Tibial nerve (tissue), 4 donors: ENCODE results near the gene LDB1.

Experiments
- CTCF ChIP-seq, 5 experiments: fragments of 200-600 bp in 3 of 5; fragments of 450-650 bp in 2 of 5; sonication (generic) in 3 of 5; IDR thresholded peaks; one replicate each; pipeline ENCODE4 v1.5.1; 2016 to 2019; ENCODE audit warnings: antibody characterized with exemption in 5 of 5, mild to moderate bottlenecking in 3 of 5, moderate library complexity in 2 of 5
- EP300 ChIP-seq, 2 donors: sonication (generic); formaldehyde crosslinking; IDR thresholded peaks; one replicate each; pipeline ENCODE4 v1.6.1; 2017; ENCODE audit warnings: antibody characterized with exemption in 2 of 2, mild to moderate bottlenecking in 1 of 2
- POLR2A ChIP-seq, 2 donors: fragments of 450-650 bp; IDR thresholded peaks; one replicate each; pipeline ENCODE4 v1.6.1; 2017; ENCODE audit warnings: antibody characterized with exemption in 2 of 2, mild to moderate bottlenecking in 2 of 2, moderate library complexity in 2 of 2

GRCh38 chr10:102111276-102111675, 8.9 kb downstream of the LDB1 start:
- TF ChIP-seq POLR2A (IDR thresholded peaks at IDR 0.05) (no peak), CTCF (IDR thresholded peaks at IDR 0.05) (no peak), EP300 (IDR thresholded peaks at IDR 0.05) (no peak)
